Epithelial cell of esophagus (primary cell): ENCODE results near the gene ADARB2.

ENCODE experiments used
- DNase-seq: peaks from one replicate; pipeline ENCODE4 v3.0.0; 2010; ENCODE audit warnings: low read depth
- H3K4me3 ChIP-seq: 2 replicates; pipeline ENCODE4 v1.5.1; 2011; ENCODE audit warnings: mild to moderate bottlenecking, low read length, control low read depth
- CTCF ChIP-seq: IDR thresholded peaks from 2 replicates; pipeline ENCODE4 v1.5.1; 2011; ENCODE audit warnings: low read depth, mild to moderate bottlenecking, low read length, control low read depth, inconsistent platforms; ENCODE audit not compliant: insufficient read depth; ENCODE audit errors: missing control alignments

ADARB2 gene

GRCh38 chr10:1662438-1663025 is 74.8 kb downstream of the ADARB2 start:
- no peak for TF ChIP-seq CTCF
- H3K4me3 ChIP-seq = no peak overlapping the region

DNA sequence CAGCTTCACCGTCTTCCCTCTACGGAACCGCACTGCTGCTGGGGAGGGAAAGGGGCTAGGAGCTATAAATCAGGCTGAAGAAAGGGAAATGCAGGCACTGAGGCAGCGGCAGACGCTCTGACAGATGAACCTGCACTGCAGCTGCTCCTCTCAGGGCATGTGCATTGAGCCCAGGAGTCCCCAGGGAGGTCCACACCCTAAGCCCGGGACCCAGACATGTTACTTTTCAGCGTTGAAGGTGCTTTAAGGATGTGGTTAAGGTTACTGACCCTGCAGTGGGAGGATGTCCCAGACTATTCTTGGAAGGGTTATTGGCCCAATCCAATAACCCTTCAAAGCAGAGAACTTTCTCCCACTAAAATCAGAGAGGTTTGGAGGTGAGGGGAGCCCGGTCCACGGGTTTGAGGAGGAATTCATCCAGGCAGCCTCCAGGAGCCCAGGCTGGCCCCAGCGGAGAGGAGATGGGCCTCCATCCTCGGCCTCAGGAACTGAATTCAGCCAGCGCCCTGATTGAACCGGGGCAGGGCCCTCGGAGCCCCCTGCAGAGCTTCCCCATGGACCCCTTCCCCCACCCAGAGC is 75.4 kb downstream of the ADARB2 start:
- no peak overlapping the region for H3K4me3 ChIP-seq
- DNase-seq = no peak
- TF ChIP-seq CTCF = no peak

More at GRCh38 chr10:1662438-1663025, 74.8 kb downstream of the ADARB2 start:
- no peak for DNase-seq

DNA sequence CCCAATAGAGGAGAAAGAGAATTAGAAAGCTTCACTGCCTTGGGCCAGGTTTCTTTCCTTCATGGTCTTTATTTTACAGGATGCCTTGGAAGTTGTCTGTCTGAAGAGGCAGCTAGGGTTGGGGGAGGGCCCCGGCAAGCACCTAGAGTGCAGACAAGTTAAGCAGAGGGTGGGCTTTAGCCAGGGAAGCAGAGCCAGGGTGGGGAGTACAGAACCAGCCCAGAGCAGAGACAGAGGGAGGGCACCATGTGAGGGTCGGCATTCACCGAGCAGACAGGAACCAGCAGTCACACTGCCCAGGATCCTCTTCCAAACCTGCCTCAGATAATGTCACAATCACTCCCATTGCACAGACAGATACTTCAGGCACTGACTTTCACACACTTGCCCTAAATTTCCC is 75.9 kb downstream of the ADARB2 start:
- no peak overlapping the region for H3K4me3 ChIP-seq
- no peak for TF ChIP-seq CTCF
- no peak for DNase-seq

GRCh38 chr10:1660815-1661214 is 76.5 kb downstream of the ADARB2 start:
- TF ChIP-seq CTCF = no peak
- H3K4me3 ChIP-seq = no peak overlapping the region
- no peak for DNase-seq

DNA sequence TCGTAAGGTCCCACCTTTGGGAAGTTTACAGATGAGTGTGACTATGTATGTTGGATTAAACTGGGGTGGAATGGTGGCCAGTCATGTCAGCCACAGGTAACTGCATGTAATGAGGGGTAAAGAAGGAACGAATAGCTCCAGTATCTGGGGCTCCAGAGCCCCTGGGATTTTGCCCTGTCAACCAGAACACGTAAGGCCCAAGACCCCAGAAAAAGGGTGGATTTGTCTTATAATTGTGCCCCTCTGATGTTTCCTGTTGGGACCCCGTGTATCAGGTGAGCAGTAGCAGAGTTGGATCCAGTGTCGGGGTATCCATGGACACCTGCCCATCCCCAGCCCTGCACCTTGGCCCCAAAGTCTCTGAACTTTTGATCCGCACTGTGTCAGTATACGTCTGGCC is 76.9 kb downstream of the ADARB2 start:
- no peak for DNase-seq
- H3K4me3 ChIP-seq = no peak overlapping the region
- TF ChIP-seq CTCF = no peak

- H3K4me3 ChIP-seq = no peak overlapping the region
- no peak for DNase-seq
- TF ChIP-seq CTCF = no peak
These were observed 78.0 kb downstream of the ADARB2 start for GRCh38 chr10:1659221-1659791.

DNA sequence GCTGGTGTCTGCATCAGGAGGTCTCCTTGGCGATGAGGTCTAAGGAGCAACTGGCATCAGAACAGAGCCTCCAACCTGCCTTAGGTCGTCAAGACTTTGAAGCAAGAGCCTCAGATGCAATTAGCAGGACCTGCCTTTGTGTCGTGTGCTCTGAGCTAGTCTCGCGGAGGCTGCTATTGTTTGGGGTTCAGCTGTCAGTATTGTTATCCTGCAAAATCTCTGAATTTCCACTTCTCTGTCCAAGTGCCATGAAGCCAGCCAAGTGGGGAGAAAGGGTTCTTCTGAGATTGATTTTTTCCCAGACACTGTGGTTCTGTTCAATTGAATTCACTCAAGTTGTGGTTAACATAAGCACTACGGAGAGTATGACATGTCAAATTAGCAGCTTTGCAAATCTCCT is 78.7 kb downstream of the ADARB2 start:
- DNase-seq = no peak
- H3K4me3 ChIP-seq = no peak overlapping the region
- no peak for TF ChIP-seq CTCF
